Measurements from ENCODE around the gene ZCRB1.

The ZCRB1 gene

GRCh38 chr12:42286741-42287140 is 39.2 kb downstream of the ZCRB1 start:
- Histone ChIP-seq H3K4me3 (ENCODE audit: low read depth, low read length) (no peak overlapping the region), H3K9ac (ENCODE audit: low read depth, low read length) (no peak overlapping the region), H3K36me3 (ENCODE audit: control insufficient read depth, insufficient read depth, low read length) (no peaks in the 10 kb centered on the region), H3K27me3 (ENCODE audit: control insufficient read depth, insufficient read depth, low read length) (no peaks in the 10 kb centered on the region), H3K9me3 (ENCODE audit: control insufficient read depth, insufficient read depth, low read length) (no peaks in the 10 kb centered on the region), H3K4me1 (ENCODE audit: control insufficient read depth, insufficient read depth, low read length) (no peaks in the 10 kb centered on the region)

DNA sequence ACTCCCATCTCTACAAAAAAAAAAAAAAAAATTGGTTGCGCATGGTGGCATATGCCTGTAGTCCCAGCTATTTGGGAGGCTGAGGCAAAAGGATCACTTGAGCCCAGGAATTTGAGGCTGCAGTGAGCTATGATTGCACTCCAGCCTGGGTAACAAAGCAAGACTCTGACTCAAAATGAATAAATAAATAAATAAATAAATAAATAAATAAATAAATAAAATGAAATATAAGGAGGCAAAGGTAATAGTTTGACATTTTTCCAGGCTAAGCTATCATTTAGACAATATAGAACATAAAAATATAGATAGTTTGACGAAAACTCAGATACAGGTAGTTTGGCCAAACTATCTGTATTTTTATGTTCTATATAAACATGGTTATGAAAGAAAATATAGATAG is 40.5 kb downstream of the ZCRB1 start:
- Histone ChIP-seq H3K27me3 (ENCODE audit: control insufficient read depth, insufficient read depth, low read length) (no peaks in the 10 kb centered on the region), H3K4me1 (ENCODE audit: control insufficient read depth, insufficient read depth, low read length) (no peaks in the 10 kb centered on the region), H3K36me3 (ENCODE audit: control insufficient read depth, insufficient read depth, low read length) (no peaks in the 10 kb centered on the region), H3K4me3 (ENCODE audit: low read depth, low read length) (no peak overlapping the region), H3K9ac (ENCODE audit: low read depth, low read length) (no peak overlapping the region), H3K9me3 (ENCODE audit: control insufficient read depth, insufficient read depth, low read length) (no peaks in the 10 kb centered on the region)

- Histone ChIP-seq H3K9me3 (ENCODE audit: control insufficient read depth, insufficient read depth, low read length) (no peaks in the 10 kb centered on the region), H3K9ac (ENCODE audit: low read depth, low read length) (no peak overlapping the region), H3K4me3 (ENCODE audit: low read depth, low read length) (no peak overlapping the region), H3K4me1 (ENCODE audit: control insufficient read depth, insufficient read depth, low read length) (no peaks in the 10 kb centered on the region), H3K27me3 (ENCODE audit: control insufficient read depth, insufficient read depth, low read length) (no peaks in the 10 kb centered on the region), H3K36me3 (ENCODE audit: control insufficient read depth, insufficient read depth, low read length) (no peaks in the 10 kb centered on the region)
Measured at GRCh38 chr12:42284876-42285275, 41.0 kb downstream of the ZCRB1 start.

DNA sequence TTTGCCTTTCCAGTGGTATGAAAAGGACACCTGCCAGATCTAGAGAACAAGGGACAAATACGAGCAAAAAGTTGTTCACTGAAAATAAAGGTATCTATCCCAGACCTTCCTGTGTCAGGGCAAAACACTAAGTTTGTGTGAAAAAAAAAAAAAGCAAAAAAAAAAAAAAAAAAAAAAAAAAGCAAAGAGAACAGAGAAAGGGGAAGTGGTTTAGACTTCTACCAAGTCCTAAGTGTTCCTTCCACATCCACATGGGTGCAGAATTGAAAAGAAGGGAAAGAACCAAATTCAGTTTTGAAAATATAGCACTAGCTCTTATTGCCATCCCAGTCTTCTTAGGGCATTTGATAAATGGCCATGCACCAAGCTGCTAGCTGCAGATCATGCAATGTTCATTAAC is 41.7 kb downstream of the ZCRB1 start:
- no peaks in the 10 kb centered on the region for H3K36me3 ChIP-seq (ENCODE audit: control insufficient read depth, insufficient read depth, low read length)
- H3K9me3 ChIP-seq (ENCODE audit: control insufficient read depth, insufficient read depth, low read length) = no peaks in the 10 kb centered on the region
- no peaks in the 10 kb centered on the region for H3K27me3 ChIP-seq (ENCODE audit: control insufficient read depth, insufficient read depth, low read length)
- no peak overlapping the region for H3K9ac ChIP-seq (ENCODE audit: low read depth, low read length)
- H3K4me3 ChIP-seq (ENCODE audit: low read depth, low read length) = no peak overlapping the region
- no peaks in the 10 kb centered on the region for H3K4me1 ChIP-seq (ENCODE audit: control insufficient read depth, insufficient read depth, low read length)

- Histone ChIP-seq H3K9me3 (ENCODE audit: control insufficient read depth, insufficient read depth, low read length) (no peaks in the 10 kb centered on the region), H3K4me3 (ENCODE audit: low read depth, low read length) (no peak overlapping the region), H3K4me1 (ENCODE audit: control insufficient read depth, insufficient read depth, low read length) (no peaks in the 10 kb centered on the region), H3K27me3 (ENCODE audit: control insufficient read depth, insufficient read depth, low read length) (no peaks in the 10 kb centered on the region), H3K9ac (ENCODE audit: low read depth, low read length) (no peak overlapping the region), H3K36me3 (ENCODE audit: control insufficient read depth, insufficient read depth, low read length) (no peaks in the 10 kb centered on the region)
Measured at GRCh38 chr12:42283739-42284138, 42.2 kb downstream of the ZCRB1 start.

- Histone ChIP-seq H3K36me3 (ENCODE audit: control insufficient read depth, insufficient read depth, low read length) (no peaks in the 10 kb centered on the region), H3K4me3 (ENCODE audit: low read depth, low read length) (no peak overlapping the region), H3K27me3 (ENCODE audit: control insufficient read depth, insufficient read depth, low read length) (no peaks in the 10 kb centered on the region), H3K4me1 (ENCODE audit: control insufficient read depth, insufficient read depth, low read length) (no peaks in the 10 kb centered on the region), H3K9me3 (ENCODE audit: control insufficient read depth, insufficient read depth, low read length) (no peaks in the 10 kb centered on the region), H3K9ac (ENCODE audit: low read depth, low read length) (no peak overlapping the region)
Measured at GRCh38 chr12:42282294-42282693, 43.6 kb downstream of the ZCRB1 start.

GRCh38 chr12:42281844-42282243 is 44.0 kb downstream of the ZCRB1 start:
- H3K27me3 ChIP-seq (ENCODE audit: control insufficient read depth, insufficient read depth, low read length) = no peaks in the 10 kb centered on the region
- H3K9me3 ChIP-seq (ENCODE audit: control insufficient read depth, insufficient read depth, low read length) = no peaks in the 10 kb centered on the region
- no peaks in the 10 kb centered on the region for H3K36me3 ChIP-seq (ENCODE audit: control insufficient read depth, insufficient read depth, low read length)
- no peak overlapping the region for H3K9ac ChIP-seq (ENCODE audit: low read depth, low read length)
- H3K4me1 ChIP-seq (ENCODE audit: control insufficient read depth, insufficient read depth, low read length) = no peaks in the 10 kb centered on the region
- no peak overlapping the region for H3K4me3 ChIP-seq (ENCODE audit: low read depth, low read length)

- no peaks in the 10 kb centered on the region for H3K4me1 ChIP-seq (ENCODE audit: control insufficient read depth, insufficient read depth, low read length)
- no peak overlapping the region for H3K4me3 ChIP-seq (ENCODE audit: low read depth, low read length)
- no peaks in the 10 kb centered on the region for H3K36me3 ChIP-seq (ENCODE audit: control insufficient read depth, insufficient read depth, low read length)
- H3K27me3 ChIP-seq (ENCODE audit: control insufficient read depth, insufficient read depth, low read length) = peaks cover 2% of the 10 kb centered on the region
- H3K9ac ChIP-seq (ENCODE audit: low read depth, low read length) = no peak overlapping the region
- H3K9me3 ChIP-seq (ENCODE audit: control insufficient read depth, insufficient read depth, low read length) = no peaks in the 10 kb centered on the region
Measured at GRCh38 chr12:42281278-42281677, 44.6 kb downstream of the ZCRB1 start.

- no peaks in the 10 kb centered on the region for H3K36me3 ChIP-seq (ENCODE audit: control insufficient read depth, insufficient read depth, low read length)
- no peaks in the 10 kb centered on the region for H3K9me3 ChIP-seq (ENCODE audit: control insufficient read depth, insufficient read depth, low read length)
- no peak overlapping the region for H3K4me3 ChIP-seq (ENCODE audit: low read depth, low read length)
- H3K27me3 ChIP-seq (ENCODE audit: control insufficient read depth, insufficient read depth, low read length) = peaks cover 2% of the 10 kb centered on the region
- no peaks in the 10 kb centered on the region for H3K4me1 ChIP-seq (ENCODE audit: control insufficient read depth, insufficient read depth, low read length)
- no peak overlapping the region for H3K9ac ChIP-seq (ENCODE audit: low read depth, low read length)
Measured at GRCh38 chr12:42278128-42278510, 47.8 kb downstream of the ZCRB1 start.

DNA sequence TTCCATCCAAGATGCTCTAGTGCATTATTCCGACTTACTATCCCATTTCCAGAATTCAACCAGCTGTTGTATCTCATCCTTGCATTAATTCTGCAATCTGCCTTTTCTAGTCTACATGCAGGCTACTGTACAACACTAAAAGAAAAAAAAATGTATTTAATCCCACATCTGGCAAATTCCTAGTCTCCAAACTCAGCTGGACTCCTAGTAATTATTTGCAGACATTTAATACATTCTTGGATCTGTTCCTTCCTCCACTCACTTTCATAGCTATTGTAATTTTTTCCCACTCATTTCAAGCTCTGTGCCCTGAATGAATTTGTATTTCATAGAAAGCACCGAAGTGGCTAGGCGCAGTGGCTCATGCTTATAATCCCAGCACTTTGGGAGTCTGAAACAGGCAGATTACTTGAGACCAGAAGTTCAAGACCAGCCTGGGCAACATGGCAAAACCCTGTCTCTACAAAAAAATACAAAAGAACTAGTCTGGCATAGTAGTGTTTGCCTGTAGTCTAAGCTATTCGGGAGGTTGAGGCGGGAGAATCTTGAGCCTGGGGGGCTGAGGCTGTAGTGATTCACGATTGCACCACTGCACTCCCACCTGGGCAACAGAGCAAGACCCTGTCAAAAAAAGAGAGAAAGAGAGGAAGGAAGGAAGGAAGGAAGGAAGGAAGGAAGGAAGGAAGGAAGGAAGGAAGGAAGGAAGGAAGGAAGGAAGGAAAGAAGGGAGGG is 48.3 kb downstream of the ZCRB1 start:
- Histone ChIP-seq H3K9ac (ENCODE audit: low read depth, low read length) (no peak overlapping the region), H3K4me3 (ENCODE audit: low read depth, low read length) (no peak overlapping the region), H3K27me3 (ENCODE audit: control insufficient read depth, insufficient read depth, low read length) (peaks cover 2% of the 10 kb centered on the region), H3K36me3 (ENCODE audit: control insufficient read depth, insufficient read depth, low read length) (no peaks in the 10 kb centered on the region), H3K4me1 (ENCODE audit: control insufficient read depth, insufficient read depth, low read length) (no peaks in the 10 kb centered on the region), H3K9me3 (ENCODE audit: control insufficient read depth, insufficient read depth, low read length) (no peaks in the 10 kb centered on the region)

DNA sequence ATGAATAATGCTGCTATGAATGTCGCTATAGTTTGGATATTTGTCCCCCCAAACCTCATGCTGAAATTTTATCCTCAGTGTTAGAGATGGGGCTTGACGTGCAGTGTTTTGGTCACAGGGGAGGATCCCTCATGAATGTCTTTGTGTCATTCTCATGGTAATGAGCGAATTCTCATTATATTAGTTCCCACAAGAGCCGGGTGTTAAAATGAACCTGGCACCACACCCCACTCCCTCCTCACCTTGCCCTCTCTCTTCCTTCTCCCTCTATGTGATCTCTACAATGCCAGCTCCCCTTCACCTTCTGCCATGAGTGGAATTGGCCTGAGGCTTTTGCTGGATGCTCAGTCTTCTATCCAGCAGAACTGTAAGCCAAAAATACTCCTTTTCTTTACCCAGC is 50.4 kb downstream of the ZCRB1 start:
- Histone ChIP-seq H3K9ac (ENCODE audit: low read depth, low read length) (no peak overlapping the region), H3K4me1 (ENCODE audit: control insufficient read depth, insufficient read depth, low read length) (no peaks in the 10 kb centered on the region), H3K36me3 (ENCODE audit: control insufficient read depth, insufficient read depth, low read length) (no peaks in the 10 kb centered on the region), H3K4me3 (ENCODE audit: low read depth, low read length) (no peak overlapping the region), H3K27me3 (ENCODE audit: control insufficient read depth, insufficient read depth, low read length) (peaks cover 2% of the 10 kb centered on the region), H3K9me3 (ENCODE audit: control insufficient read depth, insufficient read depth, low read length) (no peaks in the 10 kb centered on the region)

DNA sequence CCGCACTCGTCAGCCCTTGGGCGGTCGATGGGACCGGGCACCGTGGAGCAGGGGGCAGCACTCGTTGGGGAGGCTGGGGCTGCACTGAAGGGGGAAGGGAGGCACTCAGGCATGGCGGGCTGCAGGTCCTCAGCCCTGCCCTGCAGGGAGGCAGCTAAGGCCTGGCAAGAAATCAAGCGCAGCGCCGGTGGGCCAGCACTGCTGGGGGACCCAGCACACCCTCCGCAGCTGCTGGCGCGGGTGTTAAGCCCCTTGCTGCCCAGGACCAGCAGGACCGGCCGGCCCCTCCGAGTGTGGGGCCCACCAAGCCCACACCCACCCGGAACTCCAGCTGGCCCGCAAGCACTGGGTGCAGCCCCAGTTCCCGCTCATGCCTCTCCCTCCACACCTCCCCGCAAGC is 52.2 kb downstream of the ZCRB1 start:
- Histone ChIP-seq H3K9ac (ENCODE audit: low read depth, low read length) (no peak overlapping the region), H3K9me3 (ENCODE audit: control insufficient read depth, insufficient read depth, low read length) (no peaks in the 10 kb centered on the region), H3K4me1 (ENCODE audit: control insufficient read depth, insufficient read depth, low read length) (no peaks in the 10 kb centered on the region), H3K36me3 (ENCODE audit: control insufficient read depth, insufficient read depth, low read length) (no peaks in the 10 kb centered on the region), H3K27me3 (ENCODE audit: control insufficient read depth, insufficient read depth, low read length) (peaks cover 2% of the 10 kb centered on the region), H3K4me3 (ENCODE audit: low read depth, low read length) (no peak overlapping the region)

All from iPS-15b (cell line).